Spleen (tissue), 11 donors: ENCODE results near the gene NKD1. TPM values are rescaled to one million over a fixed set of nuclear protein-coding genes. Genes with fewer than 3 reads are reported as not detected.

Source experiments
- DNase-seq: peaks from one replicate; pipeline ENCODE4 v3.0.0-alpha.2; 2020
- H3K27ac ChIP-seq, 8 donors: fragments of 200-600 bp; sonication (generic) in 7 of 8; 1 replicate in 4 of 8; 2 replicates in 4 of 8; pipeline versions ENCODE4 v1.5.0 to v1.8.0; 2016 to 2021; ENCODE audit warnings: inconsistent platforms in 4 of 8, mild to moderate bottlenecking in 4 of 8, moderate library complexity in 1 of 8
- H3K27me3 ChIP-seq, 7 donors: fragments of 200-600 bp; sonication (generic) in 6 of 7; replicated peaks in 1 of 7; 1 replicate in 4 of 7; 2 replicates in 3 of 7; pipeline versions ENCODE4 v1.5.0 to v1.8.0; 2016 to 2021; ENCODE audit warnings: inconsistent platforms in 3 of 7, mild to moderate bottlenecking in 1 of 7
- H3K36me3 ChIP-seq, 6 donors: fragments of 200-600 bp; sonication (generic) in 5 of 6; 1 replicate in 4 of 6; 2 replicates in 2 of 6; pipeline versions ENCODE4 v1.5.0 to v1.8.0; 2016 to 2021; ENCODE audit warnings: inconsistent platforms in 2 of 6
- H3K4me1 ChIP-seq, 6 donors: fragments of 200-600 bp; sonication (generic) in 5 of 6; 1 replicate in 3 of 6; 2 replicates in 3 of 6; pipeline versions ENCODE4 v1.5.0 to v1.8.0; 2016 to 2021; ENCODE audit warnings: inconsistent platforms in 3 of 6
- H3K4me3 ChIP-seq, 8 donors: fragments of 200-600 bp; sonication (generic) in 7 of 8; 1 replicate in 4 of 8; 2 replicates in 4 of 8; pipeline versions ENCODE4 v1.5.0 to v1.8.0; 2016 to 2021; ENCODE audit warnings: inconsistent platforms in 4 of 8, mild to moderate bottlenecking in 4 of 8, moderate library complexity in 2 of 8
- H3K9me3 ChIP-seq, 8 donors: fragments of 200-600 bp; sonication (generic) in 7 of 8; 1 replicate in 4 of 8; 2 replicates in 4 of 8; pipeline versions ENCODE4 v1.5.0 to v1.8.0; 2016 to 2021; ENCODE audit warnings: inconsistent platforms in 4 of 8
- POLR2A ChIP-seq, 3 donors: fragments of 450-650 bp; IDR thresholded peaks; one replicate each; pipeline ENCODE4 v1.5.1; 2017; ENCODE audit warnings: antibody characterized with exemption in 3 of 3, mild to moderate bottlenecking in 1 of 3
- POLR2AphosphoS5 ChIP-seq, 3 donors: sonication (generic); formaldehyde crosslinking; IDR thresholded peaks; one replicate each; pipeline ENCODE4 v1.5.1; 2017; ENCODE audit warnings: antibody characterized with exemption in 3 of 3
- WGBS, 5 donors: extraction: QIAGEN DNeasy Blood & Tissue Kit in 3 of 5; methylation state at CpG; one replicate each; pipeline versions ENCODE4 v1.1.5 to v1.1.7; 2013 to 2018; 5-methylcytosine and 5-hydroxymethylcytosine counted together
- intact Hi-C: fragments of 100-400 bp; cut with DNase I; formaldehyde crosslinking; loops from one replicate; pipeline ENCODE4 v1.15.0; 2023; ENCODE audit warnings: low total_unique reads
- polyA plus RNA-seq, 3 donors: library from polyadenylated mRNA; stranded (reverse); fragments of 200-250 nt; gene quantifications; one replicate each; pipeline ENCODE4 v1.2.1, GENCODE V29; 2013
- total RNA-seq, 7 donors: library from RNA; depleted of rRNA in 3 of 7; stranded (reverse); fragments of >200 nt in 3 of 7; fragmentation: NEBNext Ultra II Directional in 4 of 7; extraction: Animal tissue kit (Norgen Biotek cat#: 25700) in 4 of 7; gene quantifications; one replicate each; pipeline versions ENCODE4 v1.1.0 to v1.2.1, GENCODE V29; 2016 to 2021
- TF ChIP-seq, protein P1 (sequence below), 11 experiments: fragments of 200-600 bp in 7 of 11; fragments of 450-650 bp in 4 of 11; sonication (generic) in 4 of 11; IDR thresholded peaks in 8 of 11; conservative IDR thresholded peaks in 3 of 11; 1 replicate in 7 of 11; 2 replicates in 4 of 11; pipeline versions ENCODE4 v1.4.0 to v1.8.0; 2016 to 2021; ENCODE audit warnings: antibody characterized with exemption in 11 of 11, inconsistent platforms in 4 of 11, mild to moderate bottlenecking in 1 of 11
- donor health status: healthy with polysubstance abuse.
- donor health status: DM: no; HTN: no; CAD: no; lungs with moderate emphysema.
- donor health status: DM: no; HTN: no; CAD: no.
- donor health status: Bipolar disorder and iron deficiency.
- donor health status: healthy.
- donor health status: DM: no; HTN: no; CAD: no.
- donor health status: DM: yes; HTN: yes; CAD: no.

Gene NKD1
- total and polyA plus RNA-seq, 10 donors: 0.11 to 15.2 (median 3.6) TPM

DNA sequence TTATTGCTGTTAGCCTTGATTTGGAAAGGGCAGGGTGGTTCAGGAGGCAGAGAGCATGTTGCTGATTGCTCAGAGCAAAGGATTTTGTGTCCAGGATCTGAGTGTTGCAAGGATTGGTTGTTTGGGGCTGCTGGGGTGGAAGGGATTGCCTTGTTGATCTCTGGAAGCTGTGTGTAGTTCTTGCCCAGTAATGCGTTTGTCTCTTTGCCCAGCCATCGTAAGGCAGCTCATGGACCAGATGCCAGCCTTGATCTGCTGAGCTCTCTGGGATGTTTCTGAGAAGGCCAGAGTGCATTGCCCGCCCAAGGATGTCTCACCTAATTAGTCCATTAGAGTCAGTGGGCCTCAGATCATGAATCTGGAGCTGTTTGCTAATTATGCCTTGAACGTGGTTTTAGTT, 33.6 kb downstream of the NKD1 start:
- H3K4me3 ChIP-seq: no peak overlapping the region
- H3K27ac ChIP-seq: no peak overlapping the region
- DNase-seq: no peak
- peaks cover 0 to 25% (median 4%) of the 10 kb centered on the region in 6 donors for H3K4me1 ChIP-seq
- H3K36me3 ChIP-seq: no peaks in the 10 kb centered on the region
- 74 to 95% (median 86%) methylated on average over 3 to 4 of the region's 4 CpGs for WGBS, 5 donors
- no peaks in the 10 kb centered on the region for H3K9me3 ChIP-seq
- intact Hi-C loops: no loop called here
- no peak for TF ChIP-seq POLR2A (IDR thresholded peaks at IDR 0.05)
- no peak for TF ChIP-seq POLR2AphosphoS5 (IDR thresholded peaks at IDR 0.05)
- TF ChIP-seq, protein P1, sequence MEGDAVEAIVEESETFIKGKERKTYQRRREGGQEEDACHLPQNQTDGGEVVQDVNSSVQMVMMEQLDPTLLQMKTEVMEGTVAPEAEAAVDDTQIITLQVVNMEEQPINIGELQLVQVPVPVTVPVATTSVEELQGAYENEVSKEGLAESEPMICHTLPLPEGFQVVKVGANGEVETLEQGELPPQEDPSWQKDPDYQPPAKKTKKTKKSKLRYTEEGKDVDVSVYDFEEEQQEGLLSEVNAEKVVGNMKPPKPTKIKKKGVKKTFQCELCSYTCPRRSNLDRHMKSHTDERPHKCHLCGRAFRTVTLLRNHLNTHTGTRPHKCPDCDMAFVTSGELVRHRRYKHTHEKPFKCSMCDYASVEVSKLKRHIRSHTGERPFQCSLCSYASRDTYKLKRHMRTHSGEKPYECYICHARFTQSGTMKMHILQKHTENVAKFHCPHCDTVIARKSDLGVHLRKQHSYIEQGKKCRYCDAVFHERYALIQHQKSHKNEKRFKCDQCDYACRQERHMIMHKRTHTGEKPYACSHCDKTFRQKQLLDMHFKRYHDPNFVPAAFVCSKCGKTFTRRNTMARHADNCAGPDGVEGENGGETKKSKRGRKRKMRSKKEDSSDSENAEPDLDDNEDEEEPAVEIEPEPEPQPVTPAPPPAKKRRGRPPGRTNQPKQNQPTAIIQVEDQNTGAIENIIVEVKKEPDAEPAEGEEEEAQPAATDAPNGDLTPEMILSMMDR (IDR thresholded peaks at IDR 0.05 in 8 of 11, conservative IDR thresholded peaks at IDR 0.05 in 3 of 11): no peak
- no peaks in the 10 kb centered on the region for H3K27me3 ChIP-seq

DNA sequence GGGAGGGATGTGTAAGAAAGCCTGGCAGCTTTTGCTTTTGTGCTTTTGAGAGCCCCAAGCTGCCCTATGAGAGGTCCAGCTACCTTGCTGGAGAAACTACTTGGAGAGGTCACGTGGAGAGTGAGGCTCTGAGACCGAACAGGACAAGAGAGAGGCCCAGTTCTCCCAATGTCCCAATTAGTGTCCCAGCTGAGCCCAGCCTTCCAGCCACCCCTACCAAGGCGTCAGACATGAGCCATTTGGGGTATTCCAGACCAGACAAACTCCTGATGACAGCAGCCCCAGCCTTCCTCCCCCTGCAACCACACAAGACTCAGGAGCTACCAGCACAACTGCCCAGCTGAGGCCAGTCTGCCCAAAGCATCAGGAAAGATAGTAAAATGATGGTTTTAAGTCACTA, 35.0 kb downstream of the NKD1 start:
- Histone ChIP-seq H3K27me3 (no peaks in the 10 kb centered on the region), H3K36me3 (no peaks in the 10 kb centered on the region), H3K9me3 (no peaks in the 10 kb centered on the region), H3K4me1 (peaks cover 0 to 25% (median 5%) of the 10 kb centered on the region in 6 donors), H3K27ac (peak overlapping the region in 2 of 8 donors; percentile 66 to 72), H3K4me3 (no peak overlapping the region)
- 70 to 92% (median 89%) methylated on average over 2 to 3 of the region's 3 CpGs for WGBS, 5 donors
- DNase-seq: no peak
- TF ChIP-seq POLR2AphosphoS5 (IDR thresholded peaks at IDR 0.05): no peak
- TF ChIP-seq POLR2A (IDR thresholded peaks at IDR 0.05): no peak
- TF ChIP-seq, protein P1 (IDR thresholded peaks at IDR 0.05 in 8 of 11, conservative IDR thresholded peaks at IDR 0.05 in 3 of 11): no peak
- intact Hi-C loops: no loop called here

DNA sequence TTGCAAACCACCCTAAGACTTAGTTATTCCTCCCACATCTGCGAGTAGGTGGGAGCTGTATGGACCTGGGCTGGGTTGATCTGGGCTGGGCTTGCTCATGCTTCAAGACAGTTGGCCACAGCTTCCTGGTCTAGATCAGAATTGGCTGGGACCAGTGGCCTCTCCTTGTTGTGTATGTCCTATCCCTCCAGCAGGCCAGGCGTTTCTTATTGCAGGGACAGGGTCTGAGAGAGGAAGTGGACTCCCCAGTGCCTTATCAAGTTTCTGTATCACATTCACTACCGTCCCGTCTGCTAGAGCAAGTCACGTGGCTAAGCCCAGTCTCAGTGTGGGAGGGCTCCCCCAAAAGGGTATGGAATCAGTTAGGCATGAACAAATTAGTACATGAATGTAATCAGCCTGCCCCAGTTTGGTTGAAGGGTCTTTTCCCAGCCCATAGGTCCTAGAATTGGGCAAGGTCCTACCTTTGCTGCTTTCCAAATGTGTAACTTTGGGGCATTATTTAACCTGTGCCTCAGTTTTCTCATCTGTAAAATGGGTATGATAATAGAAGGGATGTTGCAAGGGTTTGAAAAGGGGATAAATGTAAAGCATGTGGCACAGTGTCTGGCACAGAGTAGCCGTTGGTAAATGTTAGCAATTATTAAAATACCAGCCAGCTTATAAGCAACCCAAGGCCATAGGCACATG, 36.0 kb downstream of the NKD1 start:
- Histone ChIP-seq H3K27ac (peak overlapping the region in 6 of 8 donors; percentile 14 to 72 (median 58)), H3K36me3 (no peaks in the 10 kb centered on the region), H3K4me1 (peaks cover 0 to 35% (median 12%) of the 10 kb centered on the region in 6 donors), H3K27me3 (no peaks in the 10 kb centered on the region), H3K4me3 (no peak overlapping the region), H3K9me3 (no peaks in the 10 kb centered on the region)
- no peak for TF ChIP-seq POLR2A (IDR thresholded peaks at IDR 0.05)
- TF ChIP-seq, protein P1 (IDR thresholded peaks at IDR 0.05 in 8 of 11, conservative IDR thresholded peaks at IDR 0.05 in 3 of 11): no peak
- no peak for TF ChIP-seq POLR2AphosphoS5 (IDR thresholded peaks at IDR 0.05)
- intact Hi-C loops: no loop called here
- 30 to 43% (median 37%) methylated on average over 6 of the region's 6 CpGs for WGBS, 5 donors
- DNase-seq: peak; percentile 54

DNA sequence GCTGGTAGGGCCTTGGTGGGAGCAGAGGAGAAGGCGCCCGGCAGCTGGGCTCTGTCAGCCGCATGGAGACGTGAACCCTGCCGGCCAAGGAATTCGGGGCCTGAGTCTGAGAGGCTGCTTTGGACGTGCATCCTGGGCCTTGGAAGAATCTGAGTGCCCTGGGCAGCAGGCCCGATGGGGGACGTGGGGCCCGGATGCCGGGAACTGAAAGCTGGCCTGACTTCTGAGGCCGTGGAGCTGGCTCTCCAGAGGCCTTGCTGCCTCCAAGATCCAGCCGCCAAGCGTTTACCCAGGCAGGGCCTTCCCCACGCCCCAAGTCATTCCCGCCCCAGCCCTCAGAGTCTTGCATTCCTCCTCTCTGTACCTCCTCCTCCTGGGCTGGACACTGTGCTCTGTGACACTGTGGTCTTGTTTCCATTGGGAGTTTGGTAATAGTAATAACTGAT, 37.2 kb downstream of the NKD1 start:
- TF ChIP-seq POLR2A (IDR thresholded peaks at IDR 0.05) (no peak), POLR2AphosphoS5 (IDR thresholded peaks at IDR 0.05) (peak; percentile 61 to 71 (median 65))
- H3K27ac ChIP-seq: peak overlapping the region in 7 of 8 donors; percentile 51 to 72 (median 56)
- H3K4me3 ChIP-seq: no peak overlapping the region
- WGBS, 5 donors: 65 to 89% (median 84%) methylated on average over 12 to 16 of the region's 16 CpGs
- no peaks in the 10 kb centered on the region for H3K36me3 ChIP-seq
- H3K9me3 ChIP-seq: no peaks in the 10 kb centered on the region
- intact Hi-C loops: no loop called here
- no peak for DNase-seq
- peaks cover 0 to 41% (median 13%) of the 10 kb centered on the region in 6 donors for H3K4me1 ChIP-seq
- no peaks in the 10 kb centered on the region for H3K27me3 ChIP-seq
